Measurements from ENCODE around the gene CFTR.

The CFTR gene

GRCh38 chr7:117588352-117588794 lies 108.5 kb downstream of the CFTR start:
- no peak for DNase-seq (ENCODE audit: low read depth in 2 of 2)

- DNase-seq (ENCODE audit: low read depth in 2 of 2) = no peak
Measured at GRCh38 chr7:117590191-117590590, 110.4 kb downstream of the CFTR start.

- DNase-seq (ENCODE audit: low read depth in 2 of 2) = no peak
Measured at GRCh38 chr7:117592011-117592635, 112.3 kb downstream of the CFTR start.

- no peak for DNase-seq (ENCODE audit: low read depth in 2 of 2)
Measured at GRCh38 chr7:117596134-117596533, 116.3 kb downstream of the CFTR start.

- no peak for DNase-seq (ENCODE audit: low read depth in 2 of 2)
Measured at GRCh38 chr7:117597755-117598154, 117.9 kb downstream of the CFTR start.

- DNase-seq (ENCODE audit: low read depth in 2 of 2) = no peak
Measured at GRCh38 chr7:117600911-117601310, 121.1 kb downstream of the CFTR start.

GRCh38 chr7:117603627-117604026 lies 123.8 kb downstream of the CFTR start:
- DNase-seq (ENCODE audit: low read depth in 2 of 2) = no peak

- no peak for DNase-seq (ENCODE audit: low read depth in 2 of 2)
Measured at GRCh38 chr7:117605712-117606111, 125.9 kb downstream of the CFTR start.

- no peak for DNase-seq (ENCODE audit: low read depth in 2 of 2)
Measured at GRCh38 chr7:117606132-117606531, 126.3 kb downstream of the CFTR start.

GRCh38 chr7:117610396-117610795 lies 130.6 kb downstream of the CFTR start:
- DNase-seq (ENCODE audit: low read depth in 2 of 2) = no peak

- no peak for DNase-seq (ENCODE audit: low read depth in 2 of 2)
Measured at GRCh38 chr7:117612637-117613036, 132.8 kb downstream of the CFTR start.

GRCh38 chr7:117616694-117617093 lies 136.9 kb downstream of the CFTR start:
- no peak for DNase-seq (ENCODE audit: low read depth in 2 of 2)

GRCh38 chr7:117619681-117620080 lies 139.9 kb downstream of the CFTR start:
- no peak for DNase-seq (ENCODE audit: low read depth in 2 of 2)

- DNase-seq (ENCODE audit: low read depth in 2 of 2) = no peak
Measured at GRCh38 chr7:117621075-117621618, 141.3 kb downstream of the CFTR start.

- no peak for DNase-seq (ENCODE audit: low read depth in 2 of 2)
Measured at GRCh38 chr7:117623606-117624005, 143.8 kb downstream of the CFTR start.

- DNase-seq (ENCODE audit: low read depth in 2 of 2) = no peak
Measured at GRCh38 chr7:117630501-117630900, 150.7 kb downstream of the CFTR start.

GRCh38 chr7:117630907-117631564 lies 151.2 kb downstream of the CFTR start:
- no peak for DNase-seq (ENCODE audit: low read depth in 2 of 2)

GRCh38 chr7:117631652-117632051 lies 151.8 kb downstream of the CFTR start:
- no peak for DNase-seq (ENCODE audit: low read depth in 2 of 2)

- no peak for DNase-seq (ENCODE audit: low read depth in 2 of 2)
Measured at GRCh38 chr7:117637937-117638336, 158.1 kb downstream of the CFTR start.

- no peak for DNase-seq (ENCODE audit: low read depth in 2 of 2)
Measured at GRCh38 chr7:117639966-117640365, 160.1 kb downstream of the CFTR start.

GRCh38 chr7:117640465-117640864 lies 160.6 kb downstream of the CFTR start:
- DNase-seq (ENCODE audit: low read depth in 2 of 2) = no peak

- DNase-seq (ENCODE audit: low read depth in 2 of 2) = no peak
Measured at GRCh38 chr7:117645481-117646165, 165.8 kb downstream of the CFTR start.
